GM23248 (cell line): ENCODE data around the gene GLS2. TPM values are rescaled to one million over a fixed set of nuclear protein-coding genes. Genes with fewer than 3 reads are reported as not detected.

Source experiments
- DNase-seq: peaks from one replicate; pipeline ENCODE4 v3.0.0-alpha.2; 2015
- H2AFZ ChIP-seq: fragments of 200-600 bp; sonication (generic); 2 replicates; pipeline ENCODE4 v1.6.1; 2016; ENCODE audit warnings: antibody characterized with exemption
- H3F3A ChIP-seq: fragments of 200-600 bp; sonication (generic); 2 replicates; pipeline ENCODE4 v1.6.1; 2016; ENCODE audit warnings: mild to moderate bottlenecking, antibody characterized with exemption, mixed run types; ENCODE audit not compliant: insufficient read depth
- H3K27ac ChIP-seq: fragments of 200-600 bp; sonication (generic); 2 replicates; pipeline ENCODE4 v1.5.1; 2016; ENCODE audit warnings: mild to moderate bottlenecking
- H3K27me3 ChIP-seq: fragments of 200-600 bp; sonication (generic); replicated peaks from 2 replicates; pipeline ENCODE4 v1.6.1; 2016; ENCODE audit warnings: mild to moderate bottlenecking; ENCODE audit not compliant: insufficient read depth
- H3K36me3 ChIP-seq: fragments of 200-600 bp; sonication (generic); 2 replicates; pipeline ENCODE4 v1.6.1; 2016; ENCODE audit warnings: low read depth, mild to moderate bottlenecking
- H3K4me1 ChIP-seq: fragments of 200-600 bp; sonication (generic); 2 replicates; pipeline ENCODE4 v1.6.1; 2016; ENCODE audit warnings: mild to moderate bottlenecking; ENCODE audit not compliant: insufficient read depth
- H3K4me2 ChIP-seq: fragments of 200-600 bp; sonication (generic); one replicate; pipeline ENCODE4 v1.6.1; 2016; ENCODE audit warnings: mild to moderate bottlenecking; ENCODE audit not compliant: unreplicated experiment
- H3K4me3 ChIP-seq: fragments of 200-600 bp; sonication (generic); 2 replicates; pipeline ENCODE4 v1.5.1; 2016; ENCODE audit warnings: mild to moderate bottlenecking
- H3K79me2 ChIP-seq: fragments of 200-600 bp; sonication (generic); 2 replicates; pipeline ENCODE4 v1.6.1; 2016; ENCODE audit warnings: mild to moderate bottlenecking; ENCODE audit not compliant: insufficient read depth
- H3K9ac ChIP-seq: fragments of 200-600 bp; sonication (generic); 2 replicates; pipeline ENCODE4 v1.6.1; 2016; ENCODE audit warnings: mild to moderate bottlenecking
- H3K9me2 ChIP-seq: fragments of 200-600 bp; sonication (generic); 2 replicates; pipeline ENCODE4 v1.6.1; 2016; ENCODE audit warnings: mixed run types, mild to moderate bottlenecking, moderate library complexity; ENCODE audit not compliant: insufficient read depth
- H3K9me3 ChIP-seq: fragments of 200-600 bp; sonication (generic); one replicate; pipeline ENCODE4 v1.6.1; 2017; ENCODE audit warnings: low read depth
- H4K20me1 ChIP-seq: fragments of 200-600 bp; sonication (generic); 2 replicates; pipeline ENCODE4 v1.6.0; 2016; ENCODE audit not compliant: insufficient read depth
- EZH2 ChIP-seq: fragments of 200-600 bp; sonication (generic); IDR thresholded peaks from 2 replicates; pipeline ENCODE4 v1.6.1; 2018; ENCODE audit warnings: antibody characterized with exemption, mild to moderate bottlenecking; ENCODE audit not compliant: insufficient read depth, poor library complexity, severe bottlenecking
- EZH2phosphoT487 ChIP-seq: fragments of 200-600 bp; sonication (generic); IDR thresholded peaks from 2 replicates; pipeline ENCODE4 v1.6.1; 2018; ENCODE audit warnings: antibody characterized with exemption, moderate library complexity, mild to moderate bottlenecking, low read depth; ENCODE audit not compliant: insufficient read depth
- WGBS, 2 experiments: methylation state at CpG; one replicate each; pipeline ENCODE4 v1.1.6; 2015 to 2017; ENCODE audit warnings: low lambda C conversion rate in 2 of 2, low coverage in 1 of 2; ENCODE audit errors: missing lambda C conversion rate in 2 of 2; 5-methylcytosine and 5-hydroxymethylcytosine counted together
- in situ Hi-C: fragments of 300-500 bp; cut with MboI; formaldehyde crosslinking; loops from 2 replicates; pipeline ENCODE4 v1.15.0; 2020
- polyA plus RNA-seq: library from polyadenylated mRNA; unstranded; fragments of >200 nt; fragmentation: Nextera tagmentation; extraction: Ambion mirVana; gene quantifications from 2 replicates; pipeline ENCODE4 v1.2.1, GENCODE V29; 2016
- total RNA-seq: library from RNA; depleted of rRNA; stranded (reverse); fragments of >200 nt; shearing (Covaris generic); gene quantifications from 2 replicates; pipeline ENCODE4 v1.2.3, GENCODE V29; 2014

Gene GLS2
- total and polyA plus RNA-seq, 2 experiments from 2014 or later = not detected

GRCh38 chr12:56461235-56462159 lies 26.5 kb downstream of the GLS2 start:
- Histone ChIP-seq H3F3A (peaks cover 8% of the 10 kb centered on the region; the same call in 1 of the 2 replicates), H3K27me3 (no peaks in the 10 kb centered on the region), H3K4me1 (0 out of 2 replicates have a peak, but pooled peaks cover 3% of the 10 kb centered on the region), H3K36me3 (no peaks in the 10 kb centered on the region), H3K27ac (no peak overlapping the region), H2AFZ (no peak overlapping the region), H3K9ac (no peak overlapping the region), H3K79me2 (no peaks in the 10 kb centered on the region), H3K9me3 (no peaks in the 10 kb centered on the region), H3K9me2 (no peaks in the 10 kb centered on the region), H3K4me3 (no peak overlapping the region), H4K20me1 (no peaks in the 10 kb centered on the region), H3K4me2 (no peak overlapping the region)
- WGBS, 2 experiments = 81 to 82% methylated on average over 11 of the region's 11 CpGs
- DNase-seq = peak; percentile 77
- TF ChIP-seq EZH2 = no peak
- TF ChIP-seq EZH2phosphoT487 = no peak
- in situ Hi-C loops = no loop called here

- in situ Hi-C loops = no loop called here
- TF ChIP-seq EZH2phosphoT487 (no peak), EZH2 (no peak)
- WGBS, 2 experiments = 65 to 71% methylated on average over 4 of the region's 4 CpGs
Measured at GRCh38 chr12:56457817-56458216, 30.1 kb downstream of the GLS2 start.

GRCh38 chr12:56454557-56454956 lies 33.4 kb downstream of the GLS2 start, which contains the start of gene MIP:
MIP (minus strand) TSS chr12:56454657; CDS start chr12:56454613, 44 bp downstream.
- 54 to 57% methylated on average over 5 of the region's 5 CpGs for WGBS, 2 experiments
- Histone ChIP-seq H3K4me1 (peaks cover 3% of the 10 kb centered on the region; the same call in 1 of the 2 replicates), H2AFZ (no peak within 1 kb of the TSS)

More at GRCh38 chr12:56457817-56458216, 30.1 kb downstream of the GLS2 start:
- H2AFZ ChIP-seq = no peak overlapping the region
- H3K9me2 ChIP-seq = no peaks in the 10 kb centered on the region
- no peaks in the 10 kb centered on the region for H3K27me3 ChIP-seq
- H3K9ac ChIP-seq = no peak overlapping the region
- no peak for DNase-seq
- no peaks in the 10 kb centered on the region for H3K79me2 ChIP-seq
- H3K9me3 ChIP-seq = no peaks in the 10 kb centered on the region
- 0 out of 2 replicates have a peak, but pooled peaks cover 3% of the 10 kb centered on the region for H3K4me1 ChIP-seq
- no peaks in the 10 kb centered on the region for H4K20me1 ChIP-seq
- no peak overlapping the region for H3K4me2 ChIP-seq
- H3K4me3 ChIP-seq = no peak overlapping the region
- H3K27ac ChIP-seq = no peak overlapping the region
- peaks cover 8% of the 10 kb centered on the region; the same call in 1 of the 2 replicates for H3F3A ChIP-seq
- no peaks in the 10 kb centered on the region for H3K36me3 ChIP-seq

GRCh38 chr12:56451147-56451546 lies 36.8 kb downstream of the GLS2 start:
- in situ Hi-C loops = no loop called here
- Histone ChIP-seq H3K4me1 (peaks cover 4% of the 10 kb centered on the region; the same call in 1 of the 2 replicates), H3F3A (0 out of 2 replicates have a peak, but pooled peaks cover 5% of the 10 kb centered on the region), H3K9me3 (no peaks in the 10 kb centered on the region), H3K4me2 (no peak overlapping the region), H3K4me3 (no peak overlapping the region), H3K27me3 (no peaks in the 10 kb centered on the region), H3K27ac (no peak overlapping the region), H3K9me2 (no peaks in the 10 kb centered on the region), H4K20me1 (no peaks in the 10 kb centered on the region), H2AFZ (no peak overlapping the region), H3K79me2 (peaks cover 10% of the 10 kb centered on the region; the same call in 1 of the 2 replicates), H3K9ac (no peak overlapping the region), H3K36me3 (no peaks in the 10 kb centered on the region)
- no peak for DNase-seq
- WGBS, 2 experiments = 78 to 87% methylated on average over 5 of the region's 5 CpGs
- TF ChIP-seq EZH2phosphoT487 (no peak), EZH2 (no peak)

More at GRCh38 chr12:56454557-56454956, 33.4 kb downstream of the GLS2 start, which contains the start of gene MIP:
- TF ChIP-seq EZH2 (no peak), EZH2phosphoT487 (no peak)
- H3K27ac ChIP-seq = no peak within 1 kb of the TSS
- no peak within 1 kb of the TSS for H3K4me2 ChIP-seq
- H3F3A ChIP-seq = 0 out of 2 replicates have a peak, but pooled peaks cover 3% of the 10 kb centered on the region
- no peaks in the 10 kb centered on the region for H3K9me2 ChIP-seq
- H3K4me3 ChIP-seq = no peak within 1 kb of the TSS
- no peaks in the 10 kb centered on the region for H3K79me2 ChIP-seq
- H3K27me3 ChIP-seq = no peaks in the 10 kb centered on the region
- H3K9ac ChIP-seq = no peak within 1 kb of the TSS
- no peaks in the 10 kb centered on the region for H3K9me3 ChIP-seq
- H3K36me3 ChIP-seq = no peaks in the 10 kb centered on the region
- DNase-seq = no peak
- in situ Hi-C loops = no loop called here
- no peaks in the 10 kb centered on the region for H4K20me1 ChIP-seq
